NCI-H1694 treated with DMSO at 0.1 percent for 48 hours (cell line): ENCODE data around the gene TXNRD2.
A peak's percentile ranks its signal among the peaks of the same experiment; 100 is the strongest.

Experiments
- DNase-seq: peaks from one replicate; lab custom pipeline; 2025; lab: John Stamatoyannopoulos, UW

Gene TXNRD2

DNA sequence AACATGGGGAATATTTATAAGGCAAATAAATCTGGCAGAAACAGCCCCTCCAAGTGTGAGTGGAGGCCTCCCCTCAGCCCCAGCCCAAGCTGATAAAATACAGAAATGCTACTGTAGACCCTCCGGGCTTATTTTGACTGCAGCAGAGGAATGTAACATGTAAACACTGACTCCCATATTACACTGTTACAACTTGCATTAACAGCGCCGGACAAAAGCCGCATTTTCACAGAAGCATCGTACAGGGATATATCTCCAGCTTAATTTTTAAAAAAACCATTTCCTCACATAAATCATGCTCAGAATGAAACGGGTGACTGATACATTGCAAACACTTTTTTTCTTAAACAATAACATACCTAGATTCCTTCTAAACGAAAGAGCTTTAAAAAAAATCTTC is 36.7 kb downstream of the TXNRD2 start:
- no peak for DNase-seq

- no peak for DNase-seq
Observed at GRCh38 chr22:19904174-19904856, 37.3 kb downstream of the TXNRD2 start.

- DNase-seq, result no peak
Observed at GRCh38 chr22:19903513-19903912, 38.1 kb downstream of the TXNRD2 start.

- DNase-seq, result no peak
Observed at GRCh38 chr22:19903031-19903430, 38.6 kb downstream of the TXNRD2 start.

- DNase-seq, result peak; percentile 50
Observed at GRCh38 chr22:19902245-19902715, 39.3 kb downstream of the TXNRD2 start.

GRCh38 chr22:19901577-19902244 is 39.9 kb downstream of the TXNRD2 start:
- no peak for DNase-seq

- DNase-seq, result no peak
Observed at GRCh38 chr22:19900707-19901436, 40.7 kb downstream of the TXNRD2 start.

DNA sequence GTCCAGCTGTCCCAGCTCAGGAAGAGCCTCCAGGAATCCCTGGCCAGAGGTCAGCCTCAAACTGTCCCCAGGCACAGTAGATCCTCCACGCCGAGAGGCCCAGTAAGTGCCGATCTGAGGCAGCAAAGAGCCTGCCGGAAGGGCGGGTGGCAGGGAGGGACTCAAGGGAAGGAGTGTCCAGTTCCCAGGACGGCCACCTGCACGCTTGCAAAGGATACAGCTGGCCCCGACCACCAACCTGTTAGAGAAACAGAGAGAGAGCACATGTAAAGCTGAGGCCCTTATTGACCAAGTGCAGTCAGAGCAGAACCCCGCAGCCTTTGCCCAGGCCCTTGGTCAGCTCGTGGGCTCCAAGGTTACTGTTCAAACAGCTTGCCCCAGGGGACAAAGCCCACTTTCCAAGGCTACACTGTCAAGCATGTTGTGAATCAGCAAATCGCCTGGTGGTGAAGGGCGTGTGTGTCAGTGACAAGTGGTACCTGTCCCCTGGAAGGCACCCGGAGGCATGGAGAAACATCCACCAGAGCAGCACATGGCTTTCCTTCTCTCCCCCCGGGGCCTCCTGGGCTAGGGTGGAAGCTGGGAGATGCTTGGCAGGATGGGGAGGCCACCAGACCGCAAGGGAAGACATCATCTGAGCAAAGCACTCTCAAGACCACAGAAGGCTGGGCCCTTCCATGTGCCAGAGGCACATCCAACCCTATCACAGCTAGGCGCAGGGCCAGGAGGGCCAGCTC is 42.6 kb downstream of the TXNRD2 start:
- DNase-seq, result no peak

- no peak for DNase-seq
Observed at GRCh38 chr22:19898145-19898544, 43.5 kb downstream of the TXNRD2 start.

DNA sequence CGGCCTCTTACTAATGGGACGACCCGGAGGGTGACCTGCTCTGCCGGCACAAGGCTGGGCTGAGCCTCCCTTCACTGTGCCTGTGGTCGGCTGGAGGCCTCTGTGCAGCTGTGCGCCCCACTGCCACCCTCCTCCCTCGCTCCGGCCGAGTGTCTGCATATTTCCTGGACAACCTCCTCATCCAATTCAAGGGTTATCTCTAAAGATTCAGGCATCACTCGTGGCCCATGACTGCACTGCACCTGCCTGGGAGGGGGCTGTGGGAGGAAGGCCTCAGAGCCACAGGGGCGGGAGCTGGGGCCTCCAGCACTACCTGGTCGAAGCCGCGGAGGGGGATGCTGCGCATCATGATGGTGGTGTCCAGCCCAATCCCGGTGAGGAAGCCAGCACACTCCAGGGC is 43.9 kb downstream of the TXNRD2 start:
- DNase-seq, result no peak

DNA sequence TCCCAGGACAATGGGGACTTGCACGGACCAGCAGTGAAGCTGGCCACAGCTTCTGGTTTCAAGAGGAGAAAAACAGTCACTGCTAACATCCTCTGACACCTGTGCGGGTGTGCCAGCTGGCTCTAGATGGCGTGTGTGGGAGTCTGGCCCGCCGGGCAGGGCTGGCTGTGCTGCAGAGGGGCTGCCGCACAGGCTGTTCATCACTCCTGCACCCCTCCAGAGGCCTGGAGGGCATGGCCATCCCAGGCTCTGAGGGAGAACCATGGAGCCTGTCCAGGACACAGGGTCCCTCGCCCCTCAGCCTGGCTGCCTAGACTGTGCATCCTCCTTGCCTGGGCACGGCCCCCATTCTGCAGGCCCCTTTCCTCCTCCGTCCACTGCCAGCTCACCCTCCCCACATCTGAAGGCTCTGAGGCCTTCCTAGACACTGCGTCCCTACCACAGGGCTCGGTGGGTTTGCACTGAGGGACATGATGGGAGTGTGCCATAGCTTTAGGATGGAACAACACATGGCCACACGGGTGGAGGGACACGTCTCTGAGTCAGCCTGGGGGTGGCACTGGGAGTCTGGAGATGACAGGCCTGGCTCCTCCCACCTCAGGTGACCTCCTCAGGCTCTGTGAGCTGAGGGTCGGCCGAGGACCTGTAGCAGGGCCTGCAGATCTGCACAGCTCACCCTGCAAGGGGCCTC is 44.8 kb downstream of the TXNRD2 start:
- DNase-seq, result peak; percentile 20

DNA sequence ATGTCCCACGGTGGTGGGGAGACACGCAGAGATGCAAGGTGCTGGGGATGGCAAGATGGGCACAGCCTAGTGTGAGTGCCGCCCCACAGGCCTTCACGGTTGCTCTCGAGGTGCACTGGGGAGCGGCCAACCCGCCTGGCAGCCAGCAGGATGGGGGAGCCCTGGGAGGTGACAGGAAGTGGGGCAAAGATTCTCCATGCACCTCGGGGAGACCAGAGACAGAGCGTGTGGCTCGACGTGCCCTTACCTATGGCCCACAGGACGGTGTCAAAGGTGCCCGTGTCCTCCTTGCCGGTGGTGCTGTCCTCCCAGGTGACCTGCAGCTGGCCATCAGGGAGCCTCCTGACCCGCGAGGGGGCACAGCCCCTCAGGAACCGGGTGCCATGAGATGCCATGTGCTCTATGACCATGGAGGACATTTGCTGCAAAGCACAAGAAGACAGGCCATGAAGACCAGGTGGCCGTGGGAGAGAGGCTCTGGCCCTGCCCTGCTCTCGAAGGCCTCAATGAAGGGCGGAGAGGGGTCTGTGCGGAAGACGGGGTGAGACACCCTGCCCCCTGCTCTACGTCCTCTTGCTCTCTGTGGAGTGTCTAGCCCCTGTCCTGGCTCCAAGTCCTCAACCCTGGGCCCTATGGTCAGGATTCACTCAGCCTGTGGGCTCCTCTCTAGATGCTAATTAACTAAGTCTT is 46.3 kb downstream of the TXNRD2 start:
- no peak for DNase-seq

- no peak for DNase-seq
Observed at GRCh38 chr22:19893363-19893762, 48.3 kb downstream of the TXNRD2 start.

GRCh38 chr22:19892925-19893324 is 48.7 kb downstream of the TXNRD2 start:
- DNase-seq, result no peak

DNA sequence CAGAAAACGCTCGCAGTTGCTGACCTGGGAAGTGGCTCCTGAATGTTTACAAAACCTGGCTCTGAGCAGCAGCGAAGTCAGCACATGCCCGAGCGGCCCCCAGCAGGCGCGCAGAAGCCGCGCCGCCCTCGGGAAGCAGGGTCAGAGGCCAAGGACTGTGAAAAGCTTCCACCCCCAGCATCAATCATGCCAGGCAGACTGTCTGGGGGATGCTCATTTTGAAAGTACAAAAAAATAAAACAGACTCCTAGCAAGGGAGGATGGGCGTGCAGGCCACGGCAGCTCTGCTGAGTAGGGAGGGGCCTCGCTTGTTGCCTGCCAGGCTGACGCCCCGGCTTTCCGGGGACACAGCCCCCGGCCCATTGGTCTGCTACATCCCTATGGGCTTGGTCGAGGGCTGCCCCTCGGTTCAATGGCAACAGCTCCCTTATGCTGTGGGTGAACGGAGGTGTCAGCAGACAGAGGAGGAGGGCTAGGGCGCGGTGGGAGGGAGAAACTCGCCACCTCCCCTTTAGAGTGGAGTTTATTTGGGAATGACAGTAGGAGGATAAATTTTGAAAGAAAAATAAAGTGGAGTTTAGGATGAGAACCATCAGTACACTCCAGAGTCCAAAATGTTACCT is 49.2 kb downstream of the TXNRD2 start:
- DNase-seq, result no peak

- peak; percentile 16 for DNase-seq
Observed at GRCh38 chr22:19891317-19892256, 50.0 kb downstream of the TXNRD2 start.

GRCh38 chr22:19890502-19891316 is 50.9 kb downstream of the TXNRD2 start:
- no peak for DNase-seq

DNA sequence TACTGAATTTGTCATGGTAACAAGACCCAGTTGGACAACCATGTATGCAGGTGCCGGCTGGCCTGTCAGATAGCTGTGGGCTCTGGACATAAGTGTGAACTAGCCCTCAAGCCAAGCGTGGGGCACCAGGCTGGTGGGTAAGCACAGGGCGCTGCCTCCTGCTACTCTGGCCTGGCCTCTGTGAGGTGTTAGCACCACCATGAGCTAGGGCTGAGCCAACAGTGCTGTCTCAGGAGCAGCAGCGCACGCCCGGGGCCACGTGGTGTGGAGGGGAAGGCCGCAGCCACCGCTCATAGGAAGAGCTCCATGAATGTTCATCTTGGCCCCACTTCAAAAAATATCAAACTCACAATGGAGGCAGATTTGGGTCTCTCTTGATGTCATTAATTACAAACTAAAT is 51.7 kb downstream of the TXNRD2 start:
- no peak for DNase-seq
